Mucosa of rectum (tissue), 2 donors: ENCODE measurements around the gene MRI1.

Experiments
- H3K27ac ChIP-seq, 2 donors: one replicate each; pipeline ENCODE4 v1.7.0; 2013; ENCODE audit warnings: inconsistent platforms in 2 of 2, low read depth in 2 of 2, low read length in 2 of 2
- H3K27me3 ChIP-seq, 2 donors: one replicate each; pipeline ENCODE4 v1.7.0; 2013; ENCODE audit warnings: low read length in 2 of 2; ENCODE audit not compliant: control insufficient read depth in 2 of 2, insufficient read depth in 2 of 2
- H3K36me3 ChIP-seq, 2 donors: one replicate each; pipeline ENCODE4 v1.7.0; 2013; ENCODE audit warnings: low read length in 2 of 2; ENCODE audit not compliant: control insufficient read depth in 2 of 2, insufficient read depth in 2 of 2
- H3K4me1 ChIP-seq, 2 donors: one replicate each; pipeline ENCODE4 v1.7.0; 2013; ENCODE audit warnings: low read length in 2 of 2, mild to moderate bottlenecking in 1 of 2; ENCODE audit not compliant: control insufficient read depth in 2 of 2, insufficient read depth in 2 of 2
- H3K4me3 ChIP-seq, 2 donors: one replicate each; pipeline ENCODE4 v1.7.0; 2013; ENCODE audit warnings: low read length in 2 of 2
- H3K9ac ChIP-seq, 2 donors: one replicate each; pipeline ENCODE4 v1.7.0; 2013; ENCODE audit warnings: low read length in 2 of 2, low read depth in 1 of 2, mild to moderate bottlenecking in 1 of 2
- H3K9me3 ChIP-seq, 2 donors: one replicate each; pipeline ENCODE4 v1.7.0; 2013; ENCODE audit warnings: low read length in 2 of 2; ENCODE audit not compliant: control insufficient read depth in 2 of 2
- donor health status: healthy.
- donor health status: Normal muscosa, but diverticular disease.

The MRI1 gene

DNA sequence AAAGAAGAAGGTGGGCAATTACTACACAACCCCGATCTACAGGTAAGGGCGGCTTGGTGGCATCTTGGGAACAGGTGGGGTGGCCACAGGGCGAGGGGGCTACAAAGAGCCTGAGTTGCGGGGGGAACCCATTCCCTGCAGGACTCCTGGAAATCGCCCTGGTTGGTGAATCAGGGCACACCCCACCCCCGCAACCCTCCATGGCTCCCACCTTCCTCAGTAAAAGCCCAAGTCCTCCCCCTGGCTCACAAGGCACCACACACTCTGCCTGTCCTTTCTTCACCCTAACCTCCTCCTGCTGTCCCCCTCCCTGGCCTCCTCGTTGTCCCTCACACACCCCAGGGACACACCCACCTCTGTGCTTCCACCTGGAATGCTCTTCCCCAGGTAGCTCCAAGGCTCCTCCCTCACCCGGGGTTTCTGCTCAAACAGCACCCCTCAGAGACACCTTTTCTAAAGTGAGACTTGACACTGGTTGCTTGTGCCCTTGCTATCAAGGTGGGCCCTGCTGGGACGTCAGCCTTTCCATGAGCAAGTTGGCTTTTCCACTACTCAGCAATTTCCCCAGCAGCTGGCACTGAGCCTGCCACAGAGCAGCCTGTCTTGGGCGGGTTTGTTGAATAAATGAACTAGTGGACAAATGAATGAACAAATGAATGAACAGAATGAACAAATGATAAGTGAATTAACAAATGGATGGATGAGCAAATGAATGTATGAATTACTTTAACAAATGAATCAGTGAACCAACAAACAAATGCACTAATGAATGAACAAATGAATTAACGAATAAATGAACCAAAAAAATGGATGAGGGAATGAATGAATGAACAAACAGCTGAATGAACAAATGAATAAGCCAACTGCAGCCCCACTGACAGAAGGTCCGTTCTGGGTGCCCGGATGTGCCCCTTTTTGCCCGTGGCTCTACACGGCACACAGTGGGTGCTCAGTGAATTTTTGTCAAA is 6.2 kb upstream of the MRI1 start:
- Histone ChIP-seq H3K27ac (no peak overlapping the region), H3K4me1 (no peaks in the 10 kb centered on the region), H3K36me3 (peaks cover 44 to 66% of the 10 kb centered on the region in 2 donors), H3K9ac (no peak overlapping the region), H3K4me3 (no peak overlapping the region), H3K27me3 (no peaks in the 10 kb centered on the region), H3K9me3 (no peaks in the 10 kb centered on the region)

DNA sequence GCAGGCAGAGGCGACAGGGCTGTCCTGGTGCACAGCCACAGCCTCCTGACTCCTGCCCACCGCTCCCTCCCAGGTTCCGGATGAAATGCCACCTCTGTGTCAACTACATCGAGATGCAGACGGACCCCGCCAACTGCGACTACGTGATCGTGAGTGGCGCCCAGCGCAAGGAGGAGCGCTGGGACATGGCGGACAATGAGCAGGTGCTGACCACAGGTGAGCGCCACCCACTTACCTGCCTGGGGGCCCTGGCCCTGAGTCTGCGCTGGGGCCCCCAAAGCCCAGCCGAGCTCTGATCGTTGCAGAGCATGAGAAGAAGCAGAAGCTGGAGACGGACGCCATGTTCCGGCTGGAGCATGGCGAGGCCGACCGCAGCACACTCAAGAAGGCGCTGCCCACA is 5.5 kb upstream of the MRI1 start:
- Histone ChIP-seq H3K27ac (no peak overlapping the region), H3K36me3 (peaks cover 44 to 63% of the 10 kb centered on the region in 2 donors), H3K9ac (no peak overlapping the region), H3K27me3 (no peaks in the 10 kb centered on the region), H3K9me3 (no peaks in the 10 kb centered on the region), H3K4me1 (peaks cover 0 to under 1% of the 10 kb centered on the region in 2 donors), H3K4me3 (no peak overlapping the region)

DNA sequence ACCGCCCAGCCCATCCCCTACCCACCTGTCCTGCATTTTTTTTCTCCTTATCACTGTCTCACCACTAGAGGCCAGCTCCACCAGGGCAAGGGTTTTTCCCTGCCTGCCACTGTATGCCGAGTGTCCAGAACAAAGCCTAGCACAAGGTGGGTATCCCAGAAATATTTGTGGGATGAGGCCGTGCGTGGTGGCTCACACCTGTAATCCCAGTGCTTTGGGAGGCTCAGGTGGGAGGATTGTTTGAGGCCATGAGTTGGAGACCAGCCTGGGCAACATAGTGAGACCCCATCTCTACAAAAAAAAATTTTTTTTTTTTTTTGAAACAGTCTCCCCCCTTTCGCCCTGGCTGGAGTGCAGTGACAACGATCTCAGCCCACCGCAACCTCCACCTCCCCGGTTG is 2.9 kb upstream of the MRI1 start:
- peaks cover 30 to 45% of the 10 kb centered on the region in 2 donors for H3K36me3 ChIP-seq
- no peak overlapping the region for H3K4me3 ChIP-seq
- H3K9ac ChIP-seq, result no peak overlapping the region
- no peaks in the 10 kb centered on the region for H3K27me3 ChIP-seq
- peaks cover 5 to 9% of the 10 kb centered on the region in 2 donors for H3K4me1 ChIP-seq
- H3K27ac ChIP-seq, result no peak overlapping the region
- no peaks in the 10 kb centered on the region for H3K9me3 ChIP-seq

DNA sequence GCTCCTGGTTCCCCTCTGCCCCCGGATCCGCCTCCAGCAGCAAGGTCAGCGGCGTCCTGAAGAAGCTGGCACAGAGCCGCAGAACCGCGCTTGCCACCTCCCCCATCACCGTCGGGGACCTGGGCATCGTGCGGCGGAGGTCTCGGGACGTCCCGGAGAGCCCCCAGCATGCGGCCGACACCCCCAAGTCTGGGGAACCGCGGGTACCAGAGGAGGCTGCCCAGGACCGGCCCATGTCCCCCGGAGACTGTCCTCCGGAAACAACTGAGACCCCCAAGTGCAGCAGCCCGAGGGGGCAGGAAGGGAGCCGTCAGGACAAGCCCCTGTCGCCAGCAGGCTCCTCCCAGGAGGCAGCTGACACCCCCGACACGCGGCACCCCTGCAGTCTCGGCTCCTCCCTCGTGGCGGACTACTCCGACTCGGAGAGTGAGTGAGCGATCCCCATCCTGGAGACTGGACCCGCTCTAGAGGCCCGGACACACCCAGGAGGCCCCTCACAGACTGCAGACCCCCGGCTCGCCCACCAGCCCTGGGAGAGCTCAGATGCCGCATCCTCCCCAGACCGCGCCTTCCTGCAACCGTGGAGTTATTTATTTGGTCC is 1.6 kb upstream of the MRI1 start:
- Histone ChIP-seq H3K27ac (no peak overlapping the region), H3K27me3 (no peaks in the 10 kb centered on the region), H3K9ac (no peak overlapping the region), H3K9me3 (no peaks in the 10 kb centered on the region), H3K36me3 (peaks cover 25 to 35% of the 10 kb centered on the region in 2 donors), H3K4me1 (peaks cover 5 to 9% of the 10 kb centered on the region in 2 donors), H3K4me3 (no peak overlapping the region)

DNA sequence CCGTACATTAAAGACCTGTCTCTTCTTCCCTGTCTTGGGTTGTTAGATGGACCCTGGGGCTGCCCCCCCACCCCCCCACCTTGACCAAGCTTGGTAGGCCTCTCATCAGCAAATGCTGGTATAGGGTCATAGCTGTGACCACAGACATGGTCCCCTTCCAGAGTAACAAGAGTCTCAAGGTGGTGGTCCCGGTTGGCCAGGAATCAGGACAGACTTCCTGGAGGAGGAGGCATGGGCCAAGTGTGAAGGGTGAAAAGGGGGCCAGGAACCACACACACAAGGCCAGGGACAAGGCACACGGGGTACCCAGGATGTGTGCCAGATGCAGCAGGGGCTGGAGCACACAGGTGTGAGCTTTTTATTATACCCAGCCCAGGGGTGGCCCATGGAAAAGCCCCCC is 1.1 kb upstream of the MRI1 start:
- H3K9me3 ChIP-seq, result no peaks in the 10 kb centered on the region
- peaks cover 20 to 30% of the 10 kb centered on the region in 2 donors for H3K36me3 ChIP-seq
- peaks cover 5 to 9% of the 10 kb centered on the region in 2 donors for H3K4me1 ChIP-seq
- no peak overlapping the region for H3K9ac ChIP-seq
- H3K27ac ChIP-seq, result no peak overlapping the region
- no peaks in the 10 kb centered on the region for H3K27me3 ChIP-seq
- H3K4me3 ChIP-seq, result no peak overlapping the region

DNA sequence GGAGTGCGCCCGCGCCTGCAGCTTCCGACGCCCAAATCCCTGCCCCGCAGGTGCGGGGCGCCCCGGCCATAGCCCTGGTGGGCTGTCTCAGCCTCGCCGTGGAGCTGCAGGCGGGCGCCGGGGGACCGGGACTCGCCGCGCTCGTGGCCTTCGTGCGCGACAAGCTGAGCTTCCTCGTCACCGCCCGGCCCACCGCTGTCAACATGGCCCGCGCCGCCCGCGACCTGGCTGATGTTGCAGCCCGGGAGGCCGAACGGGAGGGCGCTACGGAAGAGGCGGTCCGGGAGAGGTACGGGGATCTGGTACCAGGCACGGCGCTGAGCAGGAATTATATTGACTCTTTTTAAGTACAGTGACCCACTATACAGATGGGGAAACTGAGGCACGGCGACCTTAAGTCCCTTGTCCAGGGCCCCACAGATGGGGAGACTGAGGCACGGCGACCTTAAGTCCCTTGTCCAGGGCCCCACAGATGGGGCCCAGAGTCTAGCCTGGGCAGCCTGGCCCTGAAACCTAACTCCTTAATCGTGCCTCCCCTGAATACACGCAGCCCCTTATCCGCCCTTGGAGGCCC is 586 bp downstream of the MRI1 start:
- H3K9me3 ChIP-seq, result no peaks in the 10 kb centered on the region
- no peaks in the 10 kb centered on the region for H3K27me3 ChIP-seq
- H3K4me1 ChIP-seq, result peaks cover 5 to 9% of the 10 kb centered on the region in 2 donors
- peak overlapping the region; percentile 76 to 81 for H3K4me3 ChIP-seq
- peaks cover 19 to 25% of the 10 kb centered on the region in 2 donors for H3K36me3 ChIP-seq
- peak overlapping the region in 1 of 2 donors; percentile 71 for H3K27ac ChIP-seq
- H3K9ac ChIP-seq, result peak overlapping the region; percentile 9 to 63

DNA sequence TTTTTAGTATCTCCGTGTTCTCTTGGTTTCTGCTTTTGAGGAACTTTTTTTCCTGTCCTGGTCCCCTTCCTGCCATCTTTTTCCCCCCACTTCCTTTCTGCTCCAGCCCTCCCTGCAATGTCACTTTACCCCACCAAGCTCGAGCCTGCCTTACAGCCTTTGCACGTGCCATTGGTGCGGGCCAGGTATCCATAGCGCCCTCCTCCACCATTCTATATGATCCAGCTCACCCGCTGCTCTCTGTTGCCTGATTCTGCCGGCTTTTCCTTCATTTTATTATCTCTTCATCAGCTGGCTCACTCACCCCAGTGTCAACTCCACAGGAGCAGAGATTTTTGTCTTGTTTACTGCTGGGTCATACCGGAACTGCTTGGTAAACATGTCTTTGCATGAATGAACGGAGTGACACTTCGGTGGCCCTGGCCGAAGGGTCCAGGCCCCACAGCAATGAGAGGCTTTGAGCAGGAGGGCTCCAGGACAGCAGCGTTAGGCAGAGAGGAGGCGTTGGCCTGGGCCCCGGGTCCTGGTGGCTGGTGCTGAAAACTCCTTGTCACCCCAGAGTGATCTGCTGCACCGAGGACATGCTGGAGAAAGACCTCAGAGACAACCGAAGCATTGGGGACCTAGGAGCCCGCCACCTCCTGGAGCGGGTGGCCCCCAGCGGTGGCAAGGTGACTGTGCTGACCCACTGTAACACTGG is 1.2 kb downstream of the MRI1 start:
- peak overlapping the region in 1 of 2 donors; percentile 71 for H3K27ac ChIP-seq
- no peaks in the 10 kb centered on the region for H3K27me3 ChIP-seq
- H3K36me3 ChIP-seq, result peaks cover 14 to 21% of the 10 kb centered on the region in 2 donors
- peak overlapping the region; percentile 76 to 81 for H3K4me3 ChIP-seq
- no peaks in the 10 kb centered on the region for H3K9me3 ChIP-seq
- peaks cover 5 to 9% of the 10 kb centered on the region in 2 donors for H3K4me1 ChIP-seq
- H3K9ac ChIP-seq, result peak overlapping the region; percentile 9 to 63

DNA sequence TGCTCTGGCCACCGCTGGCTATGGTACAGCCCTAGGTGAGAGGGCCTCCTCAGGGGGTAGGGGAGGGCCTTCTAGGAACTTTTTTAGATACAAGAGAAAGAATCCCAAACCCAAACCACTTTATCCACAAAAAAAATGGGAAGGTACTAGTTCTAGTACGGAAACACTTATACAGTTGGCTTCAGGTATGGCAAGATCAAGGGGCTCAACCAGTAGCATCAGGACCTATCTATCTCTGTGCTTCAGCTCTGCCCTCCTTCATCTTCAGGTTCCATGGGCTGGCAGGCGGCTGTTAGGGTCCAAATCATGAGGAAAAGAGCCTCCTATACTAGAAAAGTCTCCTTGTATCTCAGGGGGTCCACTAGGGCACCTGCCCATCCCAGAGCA is 1.8 kb downstream of the MRI1 start:
- H3K4me3 ChIP-seq, result no peak overlapping the region
- no peaks in the 10 kb centered on the region for H3K27me3 ChIP-seq
- no peak overlapping the region for H3K9ac ChIP-seq
- no peaks in the 10 kb centered on the region for H3K9me3 ChIP-seq
- H3K27ac ChIP-seq, result no peak overlapping the region
- peaks cover 5 to 9% of the 10 kb centered on the region in 2 donors for H3K4me1 ChIP-seq
- H3K36me3 ChIP-seq, result peaks cover 13 to 19% of the 10 kb centered on the region in 2 donors

DNA sequence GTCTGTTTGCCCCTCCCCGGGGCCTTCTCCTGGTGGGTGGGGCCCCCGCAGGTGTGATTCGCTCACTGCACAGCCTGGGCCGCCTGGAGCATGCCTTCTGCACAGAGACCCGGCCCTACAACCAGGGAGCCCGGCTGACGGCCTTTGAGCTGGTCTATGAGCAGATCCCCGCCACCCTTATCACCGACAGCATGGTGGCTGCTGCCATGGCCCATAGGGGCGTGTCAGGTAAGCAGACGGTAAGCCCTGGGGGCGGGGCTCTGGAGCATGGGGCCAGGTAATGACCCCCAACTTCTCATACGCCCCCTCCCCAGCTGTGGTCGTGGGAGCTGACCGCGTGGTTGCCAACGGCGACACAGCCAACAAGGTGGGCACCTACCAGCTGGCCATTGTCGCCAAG is 4.2 kb downstream of the MRI1 start:
- Histone ChIP-seq H3K36me3 (peaks cover 11 to 16% of the 10 kb centered on the region in 2 donors), H3K27ac (no peak overlapping the region), H3K4me1 (peaks cover 5 to 9% of the 10 kb centered on the region in 2 donors), H3K27me3 (no peaks in the 10 kb centered on the region), H3K4me3 (no peak overlapping the region), H3K9me3 (no peaks in the 10 kb centered on the region), H3K9ac (no peak overlapping the region)
